Sigmoid colon (tissue), 7 donors: ENCODE results near the gene ENAH. TPM values are rescaled to one million over a fixed set of nuclear protein-coding genes. Genes with fewer than 3 reads are reported as not detected.

Source experiments
- DNase-seq: peaks from one replicate; pipeline ENCODE4 v3.0.0-alpha.2; 2019
- H3K27ac ChIP-seq, 4 donors: fragments of 200-600 bp; sonication (generic); one replicate each; pipeline ENCODE4 v1.5.1; 2016 to 2019; ENCODE audit warnings: mild to moderate bottlenecking in 1 of 4
- H3K27me3 ChIP-seq, 3 donors: fragments of 200-600 bp; sonication (generic); one replicate each; pipeline ENCODE4 v1.5.1; 2019; ENCODE audit warnings: mild to moderate bottlenecking in 1 of 3
- H3K36me3 ChIP-seq, 4 donors: fragments of 200-600 bp; sonication (generic); one replicate each; pipeline ENCODE4 v1.5.1; 2016 to 2019
- H3K4me1 ChIP-seq, 4 donors: fragments of 200-600 bp; sonication (generic); one replicate each; pipeline ENCODE4 v1.5.1; 2017 to 2019
- H3K4me3 ChIP-seq, 4 donors: fragments of 200-600 bp; sonication (generic); one replicate each; pipeline ENCODE4 v1.5.1; 2017 to 2019; ENCODE audit warnings: mild to moderate bottlenecking in 2 of 4, moderate library complexity in 1 of 4
- H3K9me3 ChIP-seq, 4 donors: fragments of 200-600 bp in 3 of 4; sonication (generic) in 3 of 4; one replicate each; pipeline versions ENCODE4 v1.5.1 to v1.6.1; 2013 to 2019
- EP300 ChIP-seq, 4 donors: sonication (generic); formaldehyde crosslinking; IDR thresholded peaks; one replicate each; pipeline ENCODE4 v1.6.1; 2017; ENCODE audit warnings: antibody characterized with exemption in 4 of 4
- POLR2A ChIP-seq, 2 donors: fragments of 450-650 bp; IDR thresholded peaks; one replicate each; pipeline ENCODE4 v1.6.1; 2016; ENCODE audit warnings: antibody characterized with exemption in 2 of 2, mild to moderate bottlenecking in 2 of 2, moderate library complexity in 2 of 2
- POLR2AphosphoS5 ChIP-seq, 4 donors: sonication (generic); formaldehyde crosslinking; IDR thresholded peaks; one replicate each; pipeline ENCODE4 v1.6.1; 2017; ENCODE audit warnings: antibody characterized with exemption in 4 of 4
- WGBS, 2 donors: extraction: QIAGEN DNeasy Blood & Tissue Kit; methylation state at CpG; one replicate each; pipeline ENCODE4 v1.1.7; 2013; 5-methylcytosine and 5-hydroxymethylcytosine counted together
- intact Hi-C: fragments of 100-400 bp; cut with DNase I; formaldehyde crosslinking; loops from one replicate; pipeline ENCODE4 v1.15.1; 2023
- polyA plus RNA-seq, 3 donors: library from polyadenylated mRNA; stranded (reverse); fragments of 200-250 nt; gene quantifications; one replicate each; pipeline ENCODE4 v1.2.3, GENCODE V29; 2013
- total RNA-seq, 4 donors: library from RNA; depleted of rRNA; stranded (reverse); fragments of >200 nt; gene quantifications; one replicate each; pipeline ENCODE4 v1.1.0, GENCODE V29; 2016
- TF ChIP-seq, protein P1 (sequence below), 4 experiments: fragments of 450-650 bp in 3 of 4; fragments of 200-600 bp in 1 of 4; IDR thresholded peaks; one replicate each; pipeline ENCODE4 v1.5.1; 2016 to 2019; ENCODE audit warnings: antibody characterized with exemption in 4 of 4, mild to moderate bottlenecking in 3 of 4, moderate library complexity in 2 of 4
- donor health status: healthy with polysubstance abuse.
- donor health status: Bipolar disorder and iron deficiency.
- donor health status: healthy.

Gene ENAH
- total and polyA plus RNA-seq, 7 donors, result 9.6 to 197 (median 92.2) TPM

DNA sequence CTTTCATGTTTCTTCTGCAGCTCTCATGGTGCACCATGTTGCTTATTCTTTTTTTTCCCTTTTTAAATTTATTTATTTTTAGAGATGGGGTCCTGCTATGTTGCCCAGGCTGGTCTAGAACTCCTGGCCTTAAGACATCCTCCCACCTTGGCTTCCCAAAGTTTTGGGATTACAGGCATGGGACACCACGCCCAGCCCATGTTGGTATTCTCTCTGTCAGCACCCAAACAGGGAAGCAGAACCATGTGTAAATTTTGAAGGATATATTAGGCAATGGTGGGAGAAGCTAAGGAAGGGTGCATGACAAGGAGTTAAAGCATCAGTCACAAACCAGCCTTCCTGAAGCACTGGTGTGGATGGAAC, 39.6 kb upstream of the ENAH start:
- H3K27ac ChIP-seq, result no peak overlapping the region
- no peaks in the 10 kb centered on the region for H3K36me3 ChIP-seq
- H3K9me3 ChIP-seq, result no peaks in the 10 kb centered on the region
- H3K4me3 ChIP-seq, result no peak overlapping the region
- DNase-seq, result no peak
- WGBS, 2 donors, result 92 to 96% methylated on average over 1 of the region's 1 CpG
- no peaks in the 10 kb centered on the region for H3K27me3 ChIP-seq
- intact Hi-C loops, result loop anchor here (5.0 kb wide), 1 partner anchor 45 kb away; no protein-coding TSS in a partner anchor
- TF ChIP-seq EP300 (IDR thresholded peaks at IDR 0.05) (no peak), POLR2A (IDR thresholded peaks at IDR 0.05) (no peak), POLR2AphosphoS5 (IDR thresholded peaks at IDR 0.05) (no peak)
- TF ChIP-seq, protein P1, sequence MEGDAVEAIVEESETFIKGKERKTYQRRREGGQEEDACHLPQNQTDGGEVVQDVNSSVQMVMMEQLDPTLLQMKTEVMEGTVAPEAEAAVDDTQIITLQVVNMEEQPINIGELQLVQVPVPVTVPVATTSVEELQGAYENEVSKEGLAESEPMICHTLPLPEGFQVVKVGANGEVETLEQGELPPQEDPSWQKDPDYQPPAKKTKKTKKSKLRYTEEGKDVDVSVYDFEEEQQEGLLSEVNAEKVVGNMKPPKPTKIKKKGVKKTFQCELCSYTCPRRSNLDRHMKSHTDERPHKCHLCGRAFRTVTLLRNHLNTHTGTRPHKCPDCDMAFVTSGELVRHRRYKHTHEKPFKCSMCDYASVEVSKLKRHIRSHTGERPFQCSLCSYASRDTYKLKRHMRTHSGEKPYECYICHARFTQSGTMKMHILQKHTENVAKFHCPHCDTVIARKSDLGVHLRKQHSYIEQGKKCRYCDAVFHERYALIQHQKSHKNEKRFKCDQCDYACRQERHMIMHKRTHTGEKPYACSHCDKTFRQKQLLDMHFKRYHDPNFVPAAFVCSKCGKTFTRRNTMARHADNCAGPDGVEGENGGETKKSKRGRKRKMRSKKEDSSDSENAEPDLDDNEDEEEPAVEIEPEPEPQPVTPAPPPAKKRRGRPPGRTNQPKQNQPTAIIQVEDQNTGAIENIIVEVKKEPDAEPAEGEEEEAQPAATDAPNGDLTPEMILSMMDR (IDR thresholded peaks at IDR 0.05), result no peak
- peaks cover 0 to 7% (median 2%) of the 10 kb centered on the region in 4 donors for H3K4me1 ChIP-seq

DNA sequence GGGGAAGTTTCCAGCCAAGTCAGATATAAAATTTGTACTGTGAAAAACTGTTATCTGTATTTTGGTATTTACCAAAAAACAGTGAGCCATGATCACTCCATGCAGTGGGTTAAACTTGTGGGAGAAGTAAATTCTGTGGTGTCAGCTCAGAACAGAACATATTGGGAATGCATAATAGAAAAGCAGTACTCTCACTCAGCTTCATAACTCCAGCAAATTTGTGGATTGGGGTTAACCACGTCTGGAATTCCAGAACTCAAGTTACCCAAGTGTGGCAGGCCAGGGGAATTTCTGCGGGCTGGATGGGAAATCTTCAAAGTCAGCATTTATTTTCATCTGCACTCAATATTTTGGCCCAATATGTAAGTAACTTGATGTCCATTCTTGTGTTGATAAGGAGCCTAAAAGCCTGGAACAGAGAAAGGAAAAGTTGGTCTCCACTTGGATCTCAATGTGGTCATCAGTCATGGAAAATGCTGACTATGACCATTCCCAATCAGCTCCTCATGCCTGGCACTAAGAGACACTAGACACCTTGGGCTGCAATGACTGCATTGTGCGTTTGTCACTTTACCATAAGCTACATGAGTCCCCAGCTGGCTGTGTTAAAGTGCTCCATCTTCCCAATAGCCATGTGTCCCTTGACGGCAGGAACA, 39.1 kb upstream of the ENAH start:
- WGBS, 2 donors, result 89% methylated on average over 4 of the region's 4 CpGs
- Histone ChIP-seq H3K36me3 (no peaks in the 10 kb centered on the region), H3K27ac (no peak overlapping the region), H3K4me1 (peaks cover 0 to 7% (median 2%) of the 10 kb centered on the region in 4 donors), H3K9me3 (no peaks in the 10 kb centered on the region), H3K27me3 (no peaks in the 10 kb centered on the region), H3K4me3 (no peak overlapping the region)
- TF ChIP-seq, protein P1 (IDR thresholded peaks at IDR 0.05), result no peak
- DNase-seq, result no peak
- intact Hi-C loops, result loop anchor here (5.0 kb wide), 1 partner anchor 45 kb away; no protein-coding TSS in a partner anchor

DNA sequence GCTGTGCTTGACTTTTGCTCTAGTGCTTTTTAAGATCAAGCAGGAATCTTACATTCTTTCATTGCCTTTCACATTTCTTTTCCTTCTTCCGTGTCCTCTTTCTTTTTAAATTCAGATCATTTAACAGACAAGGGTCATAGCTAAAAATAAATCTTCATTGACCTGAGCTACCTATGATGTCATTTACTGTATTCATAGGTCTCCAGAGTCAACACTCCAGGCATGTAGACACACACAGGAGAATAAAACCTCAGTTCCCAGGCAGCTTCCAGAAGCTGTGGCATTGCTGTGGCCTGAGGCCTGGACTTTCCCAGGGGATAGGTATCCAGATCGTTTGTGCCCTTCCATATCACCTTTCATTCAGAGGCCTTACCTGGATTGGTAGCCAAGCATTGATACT, 38.5 kb upstream of the ENAH start:
- Histone ChIP-seq H3K4me1 (peaks cover 0 to 7% (median 2%) of the 10 kb centered on the region in 4 donors), H3K27ac (no peak overlapping the region)
- 18 to 60% methylated on average over 2 of the region's 2 CpGs for WGBS, 2 donors

DNA sequence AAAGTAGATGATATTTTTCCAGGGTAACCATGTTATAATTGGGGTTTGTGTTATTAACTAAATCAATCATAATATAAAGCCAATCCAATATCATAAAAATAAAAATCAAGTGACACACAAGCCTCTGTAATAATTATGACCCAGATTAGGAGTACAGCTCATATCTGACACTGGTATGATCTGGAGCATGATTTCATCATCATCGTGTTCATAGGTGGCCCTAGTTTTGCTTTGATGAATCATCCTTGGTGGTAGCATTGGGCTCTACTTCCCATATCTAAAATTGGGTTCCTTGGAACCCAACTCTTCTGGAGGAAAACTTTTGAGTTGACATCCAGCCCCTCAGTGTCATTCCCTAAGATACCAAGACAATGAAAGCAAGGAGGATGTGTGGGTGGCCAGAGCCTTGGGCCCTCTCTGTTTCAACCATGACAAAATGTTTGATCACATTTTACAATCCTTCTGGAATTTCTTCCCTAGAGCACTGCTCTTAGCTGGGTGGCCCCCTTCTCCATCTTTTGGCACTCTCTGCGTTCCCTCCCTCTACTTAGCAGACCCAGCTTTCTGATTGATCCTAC, 37.0 kb upstream of the ENAH start:
- H3K4me1 ChIP-seq, result no peaks in the 10 kb centered on the region
- WGBS, 2 donors, result 86 to 90% methylated on average over 2 of the region's 2 CpGs
- H3K4me3 ChIP-seq, result no peak overlapping the region
- intact Hi-C loops, result loop anchor here (5.0 kb wide), 1 partner anchor 47 kb away; no protein-coding TSS in a partner anchor
- H3K27ac ChIP-seq, result no peak overlapping the region
- no peaks in the 10 kb centered on the region for H3K27me3 ChIP-seq
- H3K36me3 ChIP-seq, result no peaks in the 10 kb centered on the region
- TF ChIP-seq POLR2A (IDR thresholded peaks at IDR 0.05) (no peak), POLR2AphosphoS5 (IDR thresholded peaks at IDR 0.05) (no peak), EP300 (IDR thresholded peaks at IDR 0.05) (no peak)
- TF ChIP-seq, protein P1 (IDR thresholded peaks at IDR 0.05), result no peak
- DNase-seq, result no peak
- no peaks in the 10 kb centered on the region for H3K9me3 ChIP-seq

More for the DNA sequence above, 38.5 kb upstream of the ENAH start:
- no peaks in the 10 kb centered on the region for H3K36me3 ChIP-seq
- no peak overlapping the region for H3K4me3 ChIP-seq
- intact Hi-C loops, result loop anchor here (5.0 kb wide), 1 partner anchor 46 kb away; no protein-coding TSS in a partner anchor
- TF ChIP-seq, protein P1 (IDR thresholded peaks at IDR 0.05), result no peak
- TF ChIP-seq EP300 (IDR thresholded peaks at IDR 0.05) (no peak), POLR2AphosphoS5 (IDR thresholded peaks at IDR 0.05) (no peak), POLR2A (IDR thresholded peaks at IDR 0.05) (no peak)
- DNase-seq, result no peak
- H3K27me3 ChIP-seq, result no peaks in the 10 kb centered on the region
- no peaks in the 10 kb centered on the region for H3K9me3 ChIP-seq
